Iris pigment epithelial cell (primary cell): Measurements from ENCODE around the gene CMIP.
A peak's percentile ranks its signal among the peaks of the same experiment; 100 is the strongest.

ENCODE experiments used
- DNase-seq: peaks from one replicate; pipeline ENCODE4 v3.0.0-alpha.2; 2011; ENCODE audit warnings: low read depth

CMIP gene

GRCh38 chr16:81495321-81496234 lies 51.0 kb downstream of the CMIP start:
- no peak for DNase-seq

- DNase-seq: no peak
Measured at GRCh38 chr16:81496321-81496720, 51.7 kb downstream of the CMIP start.

GRCh38 chr16:81496742-81497141 lies 52.1 kb downstream of the CMIP start:
- no peak for DNase-seq

DNA sequence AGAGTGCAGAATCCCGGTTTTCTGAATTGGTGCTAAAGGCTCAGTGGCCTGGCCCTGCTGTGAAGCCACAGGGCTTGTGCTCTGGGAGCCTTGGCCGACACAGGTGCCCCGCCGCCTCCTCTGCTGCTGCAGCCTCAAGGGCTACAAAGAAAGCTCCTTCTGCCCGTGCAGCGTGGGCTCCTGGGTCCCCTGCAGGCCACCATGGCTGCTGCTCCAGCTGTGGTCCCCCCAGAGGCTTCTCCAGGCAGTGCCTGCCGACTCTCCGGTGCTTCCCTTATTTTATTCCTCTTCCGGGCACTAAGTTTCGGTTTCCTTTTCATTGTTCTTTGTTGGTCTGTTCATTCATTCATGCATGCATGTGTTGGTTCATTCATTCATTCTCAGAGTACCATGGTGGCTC lies 53.1 kb downstream of the CMIP start:
- DNase-seq: no peak

DNA sequence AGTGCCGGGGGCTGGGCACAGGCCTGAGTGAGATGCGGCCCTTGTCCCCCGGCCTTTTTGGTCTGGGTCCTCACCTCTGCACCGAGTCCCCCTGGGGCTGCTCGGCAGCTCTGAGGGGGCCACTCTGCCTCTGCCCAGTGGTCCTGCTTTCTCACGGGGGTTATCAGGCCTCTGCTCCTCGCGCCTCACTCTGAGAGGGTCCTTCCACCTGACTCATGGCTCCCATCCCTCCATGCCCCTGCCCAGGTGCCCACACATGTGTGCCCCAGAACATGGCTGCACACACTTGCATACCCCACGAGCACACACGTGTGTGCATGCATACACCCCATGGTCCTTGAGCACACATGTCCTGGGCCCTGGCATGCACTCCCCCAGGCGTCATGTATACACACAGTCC lies 53.7 kb downstream of the CMIP start:
- DNase-seq: no peak

DNA sequence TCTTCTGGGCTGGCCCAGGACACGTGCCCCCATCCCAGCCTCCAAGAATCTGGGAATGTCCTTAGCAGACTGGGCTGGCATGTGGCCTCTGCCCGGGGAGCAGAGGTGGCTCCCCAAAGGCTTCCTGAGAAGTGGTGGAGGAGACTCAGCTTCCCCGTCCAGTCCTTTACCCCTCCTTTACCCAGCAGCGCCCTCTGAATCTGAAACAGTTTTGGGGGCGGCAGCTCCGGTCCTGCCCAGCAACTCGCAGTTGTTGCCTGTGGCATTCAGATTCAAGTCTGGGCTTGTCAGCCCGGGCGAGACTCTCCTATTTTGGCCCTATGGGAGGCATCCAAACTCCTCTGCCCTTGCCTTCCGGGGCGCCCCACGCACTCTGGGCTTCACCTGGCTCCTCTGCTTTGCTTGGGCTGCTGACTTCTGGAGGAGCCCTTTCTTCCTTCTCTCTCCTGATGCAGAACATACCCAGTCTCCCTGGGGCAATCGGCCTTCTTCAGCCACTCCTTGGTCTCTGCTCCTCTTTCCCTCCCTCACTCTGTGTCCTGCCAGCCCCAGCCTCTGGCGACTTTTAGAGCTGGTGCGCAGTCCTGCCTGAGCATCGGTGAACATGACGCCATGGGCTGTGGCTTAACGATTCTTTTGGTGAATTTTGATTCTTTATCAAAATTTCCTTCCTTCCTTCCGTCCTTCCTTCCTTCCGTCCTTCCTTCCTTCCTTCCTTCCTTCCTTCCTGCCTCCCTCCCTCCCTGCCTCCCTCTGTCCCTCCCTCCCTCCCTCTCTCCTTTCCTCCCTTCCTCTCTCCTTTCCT lies 55.2 kb downstream of the CMIP start:
- no peak for DNase-seq

GRCh38 chr16:81500833-81501521 lies 56.4 kb downstream of the CMIP start:
- DNase-seq: peak; percentile 87

DNA sequence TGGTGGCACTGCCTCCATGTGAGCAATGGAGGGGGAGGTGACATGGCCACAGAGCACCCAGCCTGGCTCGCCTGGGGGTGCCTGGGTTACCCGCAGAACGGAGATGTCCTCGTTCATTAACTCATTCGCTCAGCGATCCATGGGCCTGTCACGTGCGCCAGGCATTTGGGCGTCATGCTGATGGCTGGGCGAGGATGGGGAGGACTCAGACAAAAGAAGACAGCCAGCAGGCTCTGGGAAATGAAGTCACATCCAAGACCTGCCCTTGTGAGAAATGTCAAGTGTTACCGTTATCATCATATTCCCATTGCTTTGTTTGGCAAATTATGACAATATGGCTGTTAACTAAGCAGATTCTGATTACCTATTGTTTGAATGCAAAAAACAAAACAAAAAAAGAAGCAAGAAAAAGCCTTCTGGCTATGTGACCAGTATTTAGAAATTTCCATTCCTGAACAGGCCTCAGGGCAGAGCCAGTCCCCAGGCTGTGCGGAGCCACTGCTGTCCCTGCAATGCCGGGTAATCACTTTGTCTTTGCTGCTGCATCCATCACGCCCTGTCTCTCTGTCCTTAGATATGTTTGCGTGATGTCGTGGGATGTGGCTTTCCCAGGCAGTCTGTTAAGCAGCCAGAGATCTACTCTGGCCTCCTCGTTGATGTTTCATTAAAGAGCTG lies 57.9 kb downstream of the CMIP start:
- DNase-seq: no peak

DNA sequence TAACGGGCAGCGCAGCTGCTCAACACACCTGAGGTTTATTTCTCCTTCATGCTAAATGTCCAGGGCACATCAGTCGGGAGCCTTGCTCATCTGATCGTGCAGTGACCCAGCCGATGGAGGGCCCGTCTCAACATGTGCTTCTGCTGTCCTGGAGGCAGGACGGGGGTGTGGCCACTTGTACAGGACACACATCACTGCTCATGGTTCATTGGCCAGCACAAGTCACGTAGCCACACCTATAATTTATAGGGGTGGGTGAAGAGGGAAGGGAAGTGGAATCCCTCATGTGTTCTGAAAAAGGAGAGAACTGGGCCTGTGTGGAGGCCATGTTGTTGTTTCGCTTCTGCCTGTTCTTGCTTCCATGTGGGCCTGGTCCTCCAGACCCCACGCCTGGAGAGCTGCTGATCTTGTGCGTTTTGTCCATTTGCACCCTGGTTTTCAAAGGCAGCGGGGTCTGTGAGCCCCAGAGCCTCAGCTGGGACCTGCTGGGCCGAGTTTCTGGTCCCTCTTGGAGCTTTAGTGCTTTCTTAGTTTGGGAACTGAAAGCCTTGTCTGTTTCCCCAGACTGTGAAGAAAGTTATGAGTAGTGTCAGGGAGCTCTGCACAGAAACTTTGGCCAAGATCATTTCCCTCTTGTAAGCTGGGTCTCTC lies 60.5 kb downstream of the CMIP start:
- no peak for DNase-seq

DNA sequence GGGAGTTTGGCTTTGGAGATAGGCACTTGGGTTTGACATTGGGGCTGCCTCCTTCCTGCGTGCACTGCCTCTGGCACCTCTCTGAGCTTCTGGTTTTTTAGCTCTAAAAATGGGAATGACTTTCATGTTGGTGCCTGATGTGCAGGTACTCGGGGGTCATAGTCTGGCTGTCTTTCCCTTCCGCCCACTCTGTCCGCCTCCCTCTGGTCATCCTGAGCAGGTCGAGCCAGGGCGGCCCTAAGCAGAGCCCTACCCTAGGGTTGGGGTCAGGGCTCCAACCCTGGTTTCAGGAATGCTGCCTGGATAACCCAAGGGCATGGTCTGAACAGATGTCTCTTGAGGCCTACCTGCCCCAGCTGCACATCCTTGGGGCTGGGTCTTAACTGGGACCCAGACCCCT lies 64.8 kb downstream of the CMIP start:
- no peak for DNase-seq

GRCh38 chr16:81510016-81510415 lies 65.4 kb downstream of the CMIP start:
- DNase-seq: no peak

GRCh38 chr16:81511371-81511770 lies 66.8 kb downstream of the CMIP start:
- peak; percentile 91 for DNase-seq

- DNase-seq: no peak
Measured at GRCh38 chr16:81513204-81514040, 68.8 kb downstream of the CMIP start.

DNA sequence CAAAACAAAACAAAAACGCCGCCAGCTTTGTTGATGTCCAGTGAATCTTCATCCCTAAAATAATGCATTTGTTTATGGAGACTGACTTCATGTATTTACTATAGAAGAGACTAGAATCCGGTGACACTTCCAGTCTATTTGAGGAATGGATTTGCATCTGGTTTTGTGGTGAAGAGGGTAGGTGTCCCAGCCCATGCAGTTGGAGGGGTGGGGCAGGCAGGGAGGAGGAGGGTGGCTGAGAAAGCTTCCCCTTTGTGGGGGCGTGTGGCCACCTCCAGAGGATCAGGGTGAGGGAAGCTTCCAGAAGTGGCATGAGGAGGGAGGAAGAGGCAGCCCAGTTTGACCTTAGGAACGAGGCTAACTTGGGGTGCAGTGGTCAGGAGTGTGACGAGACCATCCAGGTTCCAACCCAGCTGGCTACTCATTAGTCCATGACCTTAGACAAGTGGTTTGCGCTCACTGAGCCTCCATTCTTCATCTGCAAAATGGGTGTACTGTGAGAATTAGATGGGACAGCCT lies 69.5 kb downstream of the CMIP start:
- no peak for DNase-seq

DNA sequence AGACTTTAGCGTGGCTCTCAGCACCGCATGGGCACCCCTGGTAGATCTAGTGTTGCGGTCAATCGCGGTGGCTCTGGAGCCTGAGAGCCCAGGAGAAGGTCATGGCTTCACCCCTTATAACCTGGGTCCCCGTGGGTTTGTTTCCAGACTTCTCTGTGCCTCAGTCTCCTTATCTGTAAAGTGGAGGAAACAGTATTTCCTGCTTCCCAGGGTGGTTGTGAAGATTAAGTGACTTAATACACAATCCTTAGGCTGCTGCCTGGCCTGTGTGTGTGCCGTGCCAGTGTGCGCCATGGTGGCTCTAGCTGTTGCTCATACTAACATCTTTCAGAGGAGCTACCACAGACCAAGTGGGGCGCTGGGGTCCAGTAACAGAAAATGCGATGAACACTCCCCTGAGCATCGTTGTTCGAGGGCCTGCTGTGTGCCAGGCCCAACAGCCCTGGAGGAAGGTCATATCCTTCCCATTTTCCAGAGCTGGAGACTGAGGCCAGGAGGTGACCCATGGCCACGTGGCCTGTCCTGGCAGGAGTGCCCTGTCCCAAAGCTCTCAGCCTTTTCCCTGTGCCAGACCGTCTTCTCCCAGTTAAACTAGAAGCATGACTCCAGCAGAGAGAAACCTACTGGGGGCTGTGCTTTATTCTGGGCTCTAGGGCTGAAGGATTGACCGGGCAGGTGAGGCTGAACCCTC lies 70.1 kb downstream of the CMIP start:
- no peak for DNase-seq

GRCh38 chr16:81515281-81515680 lies 70.7 kb downstream of the CMIP start:
- no peak for DNase-seq

DNA sequence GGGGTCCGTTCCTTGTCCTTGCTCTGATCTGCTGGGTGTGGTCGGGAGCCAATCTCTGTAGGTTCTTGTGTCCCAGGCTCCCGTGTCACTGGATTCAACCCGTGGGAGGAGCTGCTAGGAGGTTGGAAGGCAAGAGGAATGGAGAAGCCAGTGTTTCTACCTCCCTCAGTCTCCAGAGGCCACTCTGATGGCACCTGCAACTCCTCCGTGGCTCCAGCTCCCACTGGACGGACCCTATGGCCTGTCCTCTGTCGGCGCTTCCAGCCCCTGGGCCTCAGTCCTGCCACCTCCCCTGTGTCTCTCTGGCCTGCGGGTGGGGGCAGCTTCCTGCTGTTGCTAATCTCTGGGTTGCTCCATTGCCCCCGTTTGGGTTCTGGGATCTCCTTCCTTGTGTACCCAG lies 71.1 kb downstream of the CMIP start:
- no peak for DNase-seq

GRCh38 chr16:81516478-81517149 lies 72.0 kb downstream of the CMIP start:
- DNase-seq: no peak

DNA sequence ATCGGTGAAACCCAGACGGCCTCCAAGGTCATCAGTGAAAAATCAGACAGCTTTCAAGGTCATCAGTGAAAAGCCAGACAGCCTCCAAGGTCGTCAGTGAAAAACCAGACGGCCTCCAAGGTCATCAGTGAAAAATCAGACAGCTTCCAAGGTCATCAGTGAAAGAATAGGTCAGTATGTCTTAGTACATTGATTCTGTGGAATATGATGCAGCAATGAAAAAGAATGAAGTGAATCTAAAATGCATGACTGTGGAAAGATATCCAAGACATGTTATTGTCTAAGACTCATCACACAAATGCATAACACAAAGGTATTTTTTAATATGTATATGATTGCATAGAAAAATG lies 72.5 kb downstream of the CMIP start:
- no peak for DNase-seq
